Fibroblast of villous mesenchyme (primary cell): Measurements from ENCODE around the gene IGFBP4. TPM values are rescaled to one million over a fixed set of nuclear protein-coding genes. Genes with fewer than 3 reads are reported as not detected.
"Not testable (repeated sequence)": the region's sequence is repeated elsewhere in the genome, so short reads cannot be mapped to it uniquely, and the experiment has no call there.

Experiments used
- DNase-seq: peaks from one replicate; pipeline ENCODE4 v3.0.0-alpha.2; 2010; ENCODE audit warnings: low read depth
- H3K4me3 ChIP-seq: 2 replicates; pipeline ENCODE4 v1.5.1; 2011; ENCODE audit warnings: low read depth, mild to moderate bottlenecking, low read length
- total RNA-seq: library from RNA; depleted of rRNA; stranded (reverse); fragments of >200 nt; gene quantifications from 2 replicates; pipeline ENCODE4 v1.2.3, GENCODE V29; 2012
- TF ChIP-seq, protein P1 (sequence below): IDR thresholded peaks from 2 replicates; pipeline ENCODE4 v1.5.1; 2012; ENCODE audit warnings: low read depth, mild to moderate bottlenecking, low read length; ENCODE audit not compliant: insufficient read depth

IGFBP4 gene
- total RNA-seq, 1 donor = 225 TPM

- TF ChIP-seq, protein P1, sequence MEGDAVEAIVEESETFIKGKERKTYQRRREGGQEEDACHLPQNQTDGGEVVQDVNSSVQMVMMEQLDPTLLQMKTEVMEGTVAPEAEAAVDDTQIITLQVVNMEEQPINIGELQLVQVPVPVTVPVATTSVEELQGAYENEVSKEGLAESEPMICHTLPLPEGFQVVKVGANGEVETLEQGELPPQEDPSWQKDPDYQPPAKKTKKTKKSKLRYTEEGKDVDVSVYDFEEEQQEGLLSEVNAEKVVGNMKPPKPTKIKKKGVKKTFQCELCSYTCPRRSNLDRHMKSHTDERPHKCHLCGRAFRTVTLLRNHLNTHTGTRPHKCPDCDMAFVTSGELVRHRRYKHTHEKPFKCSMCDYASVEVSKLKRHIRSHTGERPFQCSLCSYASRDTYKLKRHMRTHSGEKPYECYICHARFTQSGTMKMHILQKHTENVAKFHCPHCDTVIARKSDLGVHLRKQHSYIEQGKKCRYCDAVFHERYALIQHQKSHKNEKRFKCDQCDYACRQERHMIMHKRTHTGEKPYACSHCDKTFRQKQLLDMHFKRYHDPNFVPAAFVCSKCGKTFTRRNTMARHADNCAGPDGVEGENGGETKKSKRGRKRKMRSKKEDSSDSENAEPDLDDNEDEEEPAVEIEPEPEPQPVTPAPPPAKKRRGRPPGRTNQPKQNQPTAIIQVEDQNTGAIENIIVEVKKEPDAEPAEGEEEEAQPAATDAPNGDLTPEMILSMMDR = no peak
- DNase-seq = no peak
- no peak overlapping the region for H3K4me3 ChIP-seq
These were observed 31.4 kb upstream of the IGFBP4 start for GRCh38 chr17:40411821-40412220.

GRCh38 chr17:40412880-40413279, 30.4 kb upstream of the IGFBP4 start:
- H3K4me3 ChIP-seq = no peak overlapping the region
- no peak for DNase-seq
- TF ChIP-seq, protein P1 = no peak

DNA sequence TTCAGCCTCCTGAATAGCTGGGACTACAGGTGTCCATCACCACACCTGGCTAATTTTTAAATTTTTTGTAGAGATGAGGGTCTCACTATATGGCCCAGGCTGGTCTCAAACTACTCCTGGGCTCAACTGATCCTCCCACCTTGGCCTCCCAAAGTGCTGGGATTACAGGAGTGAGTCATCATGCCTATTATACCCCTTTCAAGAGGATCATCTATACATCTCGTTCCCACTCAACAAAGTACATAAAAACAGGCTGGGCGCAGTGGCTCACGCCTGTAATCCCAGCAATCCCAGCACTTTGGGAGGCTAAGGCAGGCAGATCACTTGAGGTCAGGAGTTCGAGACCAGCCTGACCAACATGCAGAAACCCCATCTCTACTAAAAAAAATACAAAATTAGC, 28.9 kb upstream of the IGFBP4 start:
- not testable (repeated sequence) for DNase-seq

GRCh38 chr17:40415390-40415789, 27.9 kb upstream of the IGFBP4 start:
- TF ChIP-seq, protein P1 = peak; percentile 68
- H3K4me3 ChIP-seq = peak overlapping the region; percentile 32
- peak; percentile 70 for DNase-seq

More for the DNA sequence above, 28.9 kb upstream of the IGFBP4 start:
- not testable (repeated sequence) for H3K4me3 ChIP-seq

- no peak for DNase-seq
- TF ChIP-seq, protein P1 = no peak
- peak overlapping the region; percentile 81 for H3K4me3 ChIP-seq
These were observed 26.6 kb upstream of the IGFBP4 start for GRCh38 chr17:40416671-40417070.

DNA sequence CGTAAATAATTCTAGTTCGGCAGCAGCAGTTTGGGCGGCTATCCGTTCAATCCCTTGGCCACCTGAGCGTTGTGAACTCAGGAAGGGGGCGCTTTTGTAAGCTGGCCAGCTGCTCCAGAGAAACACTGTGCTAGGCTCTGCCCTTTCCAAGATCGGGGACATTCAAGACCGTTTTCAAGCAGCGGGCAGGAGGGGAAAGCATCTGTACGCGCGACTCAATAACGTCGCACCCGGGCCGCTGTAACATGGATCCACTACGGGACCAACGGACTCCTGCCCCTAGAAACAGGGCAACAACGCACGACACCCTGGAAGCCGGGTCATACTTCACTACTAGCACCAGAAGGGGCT, 26.0 kb upstream of the IGFBP4 start:
- TF ChIP-seq, protein P1 = no peak
- H3K4me3 ChIP-seq = peak overlapping the region; percentile 81
- peak; percentile 23 for DNase-seq

GRCh38 chr17:40417609-40418427, 25.4 kb upstream of the IGFBP4 start, which contains the start of gene TOP2A:
TOP2A (minus strand) TSS chr17:40417896; CDS start chr17:40417791, 105 bp downstream.
- DNase-seq = peak; percentile 100
- TF ChIP-seq, protein P1 = no peak

More at GRCh38 chr17:40417609-40418427, 25.4 kb upstream of the IGFBP4 start, which contains the start of gene TOP2A:
- peak within 1 kb of the TSS; percentile 81 for H3K4me3 ChIP-seq
